Neural progenitor cell (in vitro differentiated cells): ENCODE measurements around the gene LIN28A.

Source experiments
- EZH2phosphoT487 ChIP-seq: fragments of 200-600 bp; sonication (generic); IDR thresholded peaks from 2 replicates; pipeline ENCODE4 v1.6.1; 2017; ENCODE audit warnings: antibody characterized with exemption
- TF ChIP-seq, protein P1 (sequence below): fragments of 200-600 bp; sonication (generic); IDR thresholded peaks from 2 replicates; pipeline ENCODE4 v1.5.1; 2017; ENCODE audit warnings: antibody characterized with exemption, mild to moderate bottlenecking

DNA sequence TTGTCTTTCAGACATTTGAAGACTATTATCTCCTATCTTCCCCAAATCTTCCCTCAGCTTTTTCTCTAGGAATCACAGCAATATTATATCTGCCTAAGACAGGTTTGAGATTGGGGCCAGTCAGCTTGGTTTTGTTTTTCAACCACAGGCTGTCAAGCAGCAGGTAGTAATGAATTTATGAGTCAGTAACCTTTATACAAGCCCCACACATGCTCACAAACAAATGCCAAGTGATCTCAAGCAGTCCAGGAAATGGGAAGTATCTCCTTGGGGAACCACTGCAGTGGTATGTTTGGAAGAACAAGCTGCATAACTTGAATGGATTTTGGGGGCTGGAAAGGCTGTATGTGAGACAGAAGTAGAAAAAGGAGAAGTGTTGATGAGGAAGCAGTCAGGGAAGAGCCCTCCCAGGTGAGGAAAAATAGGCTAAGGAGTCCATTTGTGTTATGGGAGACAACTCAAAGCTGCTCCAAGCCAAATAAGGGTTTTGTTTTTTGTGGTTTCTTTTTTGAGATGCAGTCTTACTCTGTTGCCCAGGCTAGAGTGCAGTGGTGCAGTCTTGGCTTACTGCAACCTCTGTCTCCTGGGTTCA lies 23.6 kb downstream of the LIN28A start:
- TF ChIP-seq, protein P1, sequence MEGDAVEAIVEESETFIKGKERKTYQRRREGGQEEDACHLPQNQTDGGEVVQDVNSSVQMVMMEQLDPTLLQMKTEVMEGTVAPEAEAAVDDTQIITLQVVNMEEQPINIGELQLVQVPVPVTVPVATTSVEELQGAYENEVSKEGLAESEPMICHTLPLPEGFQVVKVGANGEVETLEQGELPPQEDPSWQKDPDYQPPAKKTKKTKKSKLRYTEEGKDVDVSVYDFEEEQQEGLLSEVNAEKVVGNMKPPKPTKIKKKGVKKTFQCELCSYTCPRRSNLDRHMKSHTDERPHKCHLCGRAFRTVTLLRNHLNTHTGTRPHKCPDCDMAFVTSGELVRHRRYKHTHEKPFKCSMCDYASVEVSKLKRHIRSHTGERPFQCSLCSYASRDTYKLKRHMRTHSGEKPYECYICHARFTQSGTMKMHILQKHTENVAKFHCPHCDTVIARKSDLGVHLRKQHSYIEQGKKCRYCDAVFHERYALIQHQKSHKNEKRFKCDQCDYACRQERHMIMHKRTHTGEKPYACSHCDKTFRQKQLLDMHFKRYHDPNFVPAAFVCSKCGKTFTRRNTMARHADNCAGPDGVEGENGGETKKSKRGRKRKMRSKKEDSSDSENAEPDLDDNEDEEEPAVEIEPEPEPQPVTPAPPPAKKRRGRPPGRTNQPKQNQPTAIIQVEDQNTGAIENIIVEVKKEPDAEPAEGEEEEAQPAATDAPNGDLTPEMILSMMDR, result no peak
- TF ChIP-seq EZH2phosphoT487, result no peak
